NT2/D1 (cell line): Measurements from ENCODE around the gene ZNF284.

ENCODE experiments used
- DNase-seq: peaks from one replicate; pipeline ENCODE4 v3.0.0-alpha.2; 2011; ENCODE audit warnings: low read depth, low spot score
- H3K27me3 ChIP-seq: 2 replicates; pipeline ENCODE4 v1.6.0; 2011; ENCODE audit warnings: mild to moderate bottlenecking; ENCODE audit not compliant: insufficient read length, insufficient read depth
- H3K36me3 ChIP-seq: 2 replicates; pipeline ENCODE4 v1.6.1; 2011; ENCODE audit warnings: mild to moderate bottlenecking, low read length, mixed read lengths; ENCODE audit not compliant: insufficient read depth, insufficient read length
- H3K4me1 ChIP-seq: 2 replicates; pipeline ENCODE4 v1.5.1; 2011; ENCODE audit not compliant: insufficient read depth, insufficient read length
- H3K4me3 ChIP-seq: 2 replicates; pipeline ENCODE4 v1.5.1; 2011; ENCODE audit warnings: low read depth; ENCODE audit not compliant: insufficient read length
- H3K9ac ChIP-seq: 2 replicates; pipeline ENCODE4 v1.6.0; 2011; ENCODE audit warnings: low read depth; ENCODE audit not compliant: insufficient read length
- H3K9me3 ChIP-seq: 2 replicates; pipeline ENCODE4 v1.5.1; 2011; ENCODE audit warnings: mild to moderate bottlenecking, low read length; ENCODE audit not compliant: insufficient read depth
- SUZ12 ChIP-seq: IDR thresholded peaks from 2 replicates; pipeline ENCODE4 v1.6.1; 2011; ENCODE audit not compliant: insufficient read length, insufficient read depth; ENCODE audit errors: extremely low read depth
- YY1 ChIP-seq: IDR thresholded peaks from 2 replicates; pipeline ENCODE4 v1.6.1; 2011; ENCODE audit not compliant: insufficient read length, insufficient read depth
- ZNF274 ChIP-seq: IDR thresholded peaks from 2 replicates; pipeline ENCODE4 v1.6.1; 2011; ENCODE audit warnings: mild to moderate bottlenecking, low read depth, low read length

Gene ZNF284

GRCh38 chr19:44071824-44072542 lies at the start of gene ZNF284:
TSS of gene ZNF284 (plus strand) at chr19:44072159. CDS start at chr19:44076390, 4,231 bp downstream.
- peak within 1 kb of the TSS; percentile 67 for H3K4me3 ChIP-seq
- H3K36me3 ChIP-seq = peaks cover 10% of the 10 kb centered on the region
- H3K9ac ChIP-seq = peak within 1 kb of the TSS; percentile 51
- H3K4me1 ChIP-seq = no peaks in the 10 kb centered on the region
- peak; percentile 71 for DNase-seq
- peaks cover 10% of the 10 kb centered on the region for H3K27me3 ChIP-seq
- H3K9me3 ChIP-seq = peaks cover 11% of the 10 kb centered on the region
- TF ChIP-seq YY1 (no peak), SUZ12 (no peak), ZNF274 (no peak)

- H3K27me3 ChIP-seq = no peaks in the 10 kb centered on the region
- no peaks in the 10 kb centered on the region for H3K4me1 ChIP-seq
- DNase-seq = no peak
- peaks cover 9% of the 10 kb centered on the region for H3K9me3 ChIP-seq
- H3K4me3 ChIP-seq = peak overlapping the region; percentile 86
- peaks cover 30% of the 10 kb centered on the region for H3K36me3 ChIP-seq
- TF ChIP-seq YY1 (no peak), ZNF274 (no peak), SUZ12 (no peak)
- H3K9ac ChIP-seq = peak overlapping the region; percentile 85
These were observed 47.1 kb upstream of the ZNF284 start for GRCh38 chr19:44024900-44025216.

GRCh38 chr19:44025217-44025936 lies 46.6 kb upstream of the ZNF284 start, which contains the start of gene ZNF222:
TSS of gene ZNF222 (plus strand) at chr19:44025379. CDS start at chr19:44025437, 58 bp downstream.
- H3K9ac ChIP-seq = peak within 1 kb of the TSS; percentile 85
- no peaks in the 10 kb centered on the region for H3K27me3 ChIP-seq
- DNase-seq = peak; percentile 23
- H3K4me1 ChIP-seq = no peaks in the 10 kb centered on the region
- peaks cover 14% of the 10 kb centered on the region for H3K9me3 ChIP-seq
- TF ChIP-seq SUZ12 = no peak
- no peak for TF ChIP-seq ZNF274
- no peak for TF ChIP-seq YY1
- peaks cover 33% of the 10 kb centered on the region for H3K36me3 ChIP-seq
- H3K4me3 ChIP-seq = peak within 1 kb of the TSS; percentile 86

- Histone ChIP-seq H3K27me3 (no peaks in the 10 kb centered on the region), H3K36me3 (peaks cover 40% of the 10 kb centered on the region), H3K9me3 (peaks cover 26% of the 10 kb centered on the region), H3K9ac (no peak overlapping the region), H3K4me1 (no peaks in the 10 kb centered on the region), H3K4me3 (no peak overlapping the region)
- TF ChIP-seq SUZ12 (no peak), YY1 (no peak), ZNF274 (no peak)
- DNase-seq = no peak
These were observed 45.3 kb upstream of the ZNF284 start for GRCh38 chr19:44026622-44027021.

- Histone ChIP-seq H3K4me1 (no peaks in the 10 kb centered on the region), H3K4me3 (no peak overlapping the region), H3K9me3 (peaks cover 46% of the 10 kb centered on the region), H3K36me3 (peaks cover 44% of the 10 kb centered on the region), H3K27me3 (no peaks in the 10 kb centered on the region), H3K9ac (no peak overlapping the region)
- no peak for DNase-seq
- no peak for TF ChIP-seq ZNF274
These were observed 39.9 kb upstream of the ZNF284 start for GRCh38 chr19:44032001-44032610.

GRCh38 chr19:44042147-44042546 lies 29.8 kb upstream of the ZNF284 start:
- Histone ChIP-seq H3K9me3 (no peaks in the 10 kb centered on the region), H3K36me3 (no peaks in the 10 kb centered on the region), H3K9ac (no peak overlapping the region), H3K27me3 (no peaks in the 10 kb centered on the region), H3K4me1 (no peaks in the 10 kb centered on the region), H3K4me3 (no peak overlapping the region)
- DNase-seq = no peak
- TF ChIP-seq YY1 (no peak), SUZ12 (no peak), ZNF274 (no peak)
